ENCODE measurements around the gene LMBRD1.

LMBRD1 gene

DNA sequence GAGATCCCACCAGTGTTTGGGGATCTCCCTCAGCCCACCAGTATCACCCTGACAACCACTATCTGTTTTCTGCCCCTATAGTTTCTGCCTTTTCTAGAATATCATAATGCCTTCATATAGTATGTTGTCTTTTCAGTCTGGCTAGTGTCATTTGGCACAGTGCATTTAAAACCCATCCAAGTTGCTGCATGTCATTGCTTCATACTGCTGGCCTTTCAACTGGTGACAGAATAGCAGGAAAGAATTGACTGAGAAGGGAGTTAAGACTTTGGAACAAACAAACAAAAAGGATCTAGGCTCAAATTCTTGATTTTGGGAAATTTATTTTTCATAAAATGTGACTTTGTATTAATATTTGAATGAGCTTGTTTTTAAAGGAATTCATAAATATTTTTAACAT, 4.5 kb downstream of the LMBRD1 start:
- Histone ChIP-seq H3K36me3 (ENCODE audit: control insufficient read depth in 2 of 2, insufficient read depth in 1 of 2, low read length in 2 of 2) (peaks cover 0 to 16% of the 10 kb centered on the region in 2 experiments; a peak in 2 of 3 replicates), H3K4me1 (ENCODE audit: control insufficient read depth, insufficient read depth, low read length) (peaks cover 4% of the 10 kb centered on the region), H3K9me3 (ENCODE audit: control insufficient read depth, insufficient read depth, low read depth, low read length) (no peaks in the 10 kb centered on the region), H3K27ac (ENCODE audit: extremely low read depth, low read depth, low read length) (no peak overlapping the region), H3K4me3 (ENCODE audit: low read depth, low read length) (no peak overlapping the region)
- ChIA-PET POLR2A (no interaction called here), CTCF (interaction anchor here (0.6 to 1.3 kb wide), 5 partner anchors 10 to 374 kb away, joined by 3 to 5 read pairs (median 4); no protein-coding TSS in a partner anchor)
- no peak for TF ChIP-seq KLF1 (tag by site-specific recombination; IDR thresholded peaks at IDR 0.05)
- no peak for TF ChIP-seq ZBTB20 (tag by site-specific recombination; IDR thresholded peaks at IDR 0.05)
- TF ChIP-seq HOXC10 (CRISPR knock-in tag; IDR thresholded peaks at IDR 0.05): no peak
- TF ChIP-seq, protein P1, sequence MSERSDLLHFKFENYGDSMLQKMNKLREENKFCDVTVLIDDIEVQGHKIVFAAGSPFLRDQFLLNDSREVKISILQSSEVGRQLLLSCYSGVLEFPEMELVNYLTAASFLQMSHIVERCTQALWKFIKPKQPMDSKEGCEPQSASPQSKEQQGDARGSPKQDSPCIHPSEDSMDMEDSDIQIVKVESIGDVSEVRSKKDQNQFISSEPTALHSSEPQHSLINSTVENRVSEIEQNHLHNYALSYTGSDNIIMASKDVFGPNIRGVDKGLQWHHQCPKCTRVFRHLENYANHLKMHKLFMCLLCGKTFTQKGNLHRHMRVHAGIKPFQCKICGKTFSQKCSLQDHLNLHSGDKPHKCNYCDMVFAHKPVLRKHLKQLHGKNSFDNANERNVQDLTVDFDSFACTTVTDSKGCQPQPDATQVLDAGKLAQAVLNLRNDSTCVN (tag by site-specific recombination; optimal IDR thresholded peaks at IDR 0.05): no peak
- no peak for TF ChIP-seq GLIS2 (tag by site-specific recombination; IDR thresholded peaks at IDR 0.05)
- TF ChIP-seq YY1 (tag by site-specific recombination; IDR thresholded peaks at IDR 0.05): no peak
- no peak for TF ChIP-seq ZXDB (tag by site-specific recombination; IDR thresholded peaks at IDR 0.05)
- TF ChIP-seq ZBTB1 (tag by site-specific recombination; IDR thresholded peaks at IDR 0.05): no peak
- TF ChIP-seq ZNF610 (tag by site-specific recombination; IDR thresholded peaks at IDR 0.05; ENCODE audit: borderline replicate concordance): no peak
- TF ChIP-seq ZNF19 (tag by site-specific recombination; IDR thresholded peaks at IDR 0.05; ENCODE audit: low read depth): no peak
- TF ChIP-seq, protein P2, sequence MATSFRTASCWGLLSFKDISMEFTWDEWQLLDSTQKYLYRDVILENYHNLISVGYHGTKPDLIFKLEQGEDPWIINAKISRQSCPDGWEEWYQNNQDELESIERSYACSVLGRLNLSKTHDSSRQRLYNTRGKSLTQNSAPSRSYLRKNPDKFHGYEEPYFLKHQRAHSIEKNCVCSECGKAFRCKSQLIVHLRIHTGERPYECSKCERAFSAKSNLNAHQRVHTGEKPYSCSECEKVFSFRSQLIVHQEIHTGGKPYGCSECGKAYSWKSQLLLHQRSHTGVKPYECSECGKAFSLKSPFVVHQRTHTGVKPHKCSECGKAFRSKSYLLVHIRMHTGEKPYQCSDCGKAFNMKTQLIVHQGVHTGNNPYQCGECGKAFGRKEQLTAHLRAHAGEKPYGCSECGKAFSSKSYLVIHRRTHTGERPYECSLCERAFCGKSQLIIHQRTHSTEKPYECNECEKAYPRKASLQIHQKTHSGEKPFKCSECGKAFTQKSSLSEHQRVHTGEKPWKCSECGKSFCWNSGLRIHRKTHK (tag by site-specific recombination; IDR thresholded peaks at IDR 0.05): no peak

DNA sequence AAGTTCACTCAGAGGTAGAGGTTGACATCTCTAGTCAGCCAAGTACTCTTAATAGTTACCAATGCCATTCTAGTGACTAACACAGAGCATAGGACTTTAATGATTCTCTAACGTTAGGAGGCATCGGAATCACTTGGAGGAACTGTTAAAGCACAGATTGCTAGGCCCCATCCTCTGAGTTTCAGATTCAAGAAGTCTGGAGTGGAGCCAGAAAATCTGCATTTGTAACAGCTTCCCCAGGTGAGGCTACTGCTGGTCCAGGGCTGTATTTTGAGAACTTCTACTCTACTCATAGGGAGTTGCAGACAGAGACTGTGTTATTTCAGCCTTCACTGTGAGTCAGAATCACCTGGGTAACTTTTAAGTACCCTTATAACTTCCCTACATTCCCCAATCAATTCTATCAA, 5.7 kb downstream of the LMBRD1 start:
- Histone ChIP-seq H3K4me3 (ENCODE audit: low read depth, low read length) (no peak overlapping the region), H3K9me3 (ENCODE audit: control insufficient read depth, insufficient read depth, low read depth, low read length) (no peaks in the 10 kb centered on the region), H3K36me3 (ENCODE audit: control insufficient read depth in 2 of 2, insufficient read depth in 1 of 2, low read length in 2 of 2) (peaks cover 0 to 16% of the 10 kb centered on the region in 2 experiments; a peak in 2 of 3 replicates), H3K27ac (ENCODE audit: extremely low read depth, low read depth, low read length) (no peak overlapping the region), H3K4me1 (ENCODE audit: control insufficient read depth, insufficient read depth, low read length) (peaks cover 4% of the 10 kb centered on the region)
- no peak for TF ChIP-seq WT1 (tag by site-specific recombination; IDR thresholded peaks at IDR 0.05)
- TF ChIP-seq ZNF560 (tag by site-specific recombination; IDR thresholded peaks at IDR 0.05; ENCODE audit: borderline replicate concordance): no peak
- TF ChIP-seq ZNF548 (tag by site-specific recombination; IDR thresholded peaks at IDR 0.05): no peak
- CTCF ChIA-PET: interaction anchor here (0.6 to 1.3 kb wide), 6 partner anchors 12 to 375 kb away, joined by 3 to 5 read pairs (median 4); no protein-coding TSS in a partner anchor
- POLR2A ChIA-PET: no interaction called here

DNA sequence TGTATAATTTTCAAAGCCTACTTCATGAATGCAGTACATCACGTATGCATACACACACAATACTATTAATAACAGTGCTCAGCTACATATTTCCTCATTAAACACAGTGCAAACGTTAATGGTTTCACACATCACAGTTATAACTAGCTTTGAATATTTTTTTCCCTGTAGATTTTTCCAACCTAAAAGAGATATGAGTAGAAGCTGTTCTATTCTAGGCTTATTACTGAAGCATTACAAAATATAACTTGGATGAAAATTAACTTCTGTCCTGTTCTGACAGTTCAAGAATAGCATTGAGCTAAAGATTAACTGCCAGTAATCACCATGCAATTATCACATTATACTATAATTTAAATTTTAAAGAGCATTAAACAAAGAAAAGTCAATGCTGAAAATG, 6.2 kb downstream of the LMBRD1 start:
- H3K27ac ChIP-seq (ENCODE audit: extremely low read depth, low read depth, low read length): no peak overlapping the region
- H3K36me3 ChIP-seq (ENCODE audit: control insufficient read depth in 2 of 2, insufficient read depth in 1 of 2, low read length in 2 of 2): peaks cover 0 to 16% of the 10 kb centered on the region in 2 experiments; a peak in 2 of 3 replicates
- peaks cover 4% of the 10 kb centered on the region for H3K4me1 ChIP-seq (ENCODE audit: control insufficient read depth, insufficient read depth, low read length)
- POLR2A ChIA-PET: no interaction called here
- TF ChIP-seq ZNF354C (tag by site-specific recombination; IDR thresholded peaks at IDR 0.05; ENCODE audit: borderline replicate concordance, low read depth): no peak
- TF ChIP-seq SP2 (tag by site-specific recombination; IDR thresholded peaks at IDR 0.05): no peak
- TF ChIP-seq, protein P3, sequence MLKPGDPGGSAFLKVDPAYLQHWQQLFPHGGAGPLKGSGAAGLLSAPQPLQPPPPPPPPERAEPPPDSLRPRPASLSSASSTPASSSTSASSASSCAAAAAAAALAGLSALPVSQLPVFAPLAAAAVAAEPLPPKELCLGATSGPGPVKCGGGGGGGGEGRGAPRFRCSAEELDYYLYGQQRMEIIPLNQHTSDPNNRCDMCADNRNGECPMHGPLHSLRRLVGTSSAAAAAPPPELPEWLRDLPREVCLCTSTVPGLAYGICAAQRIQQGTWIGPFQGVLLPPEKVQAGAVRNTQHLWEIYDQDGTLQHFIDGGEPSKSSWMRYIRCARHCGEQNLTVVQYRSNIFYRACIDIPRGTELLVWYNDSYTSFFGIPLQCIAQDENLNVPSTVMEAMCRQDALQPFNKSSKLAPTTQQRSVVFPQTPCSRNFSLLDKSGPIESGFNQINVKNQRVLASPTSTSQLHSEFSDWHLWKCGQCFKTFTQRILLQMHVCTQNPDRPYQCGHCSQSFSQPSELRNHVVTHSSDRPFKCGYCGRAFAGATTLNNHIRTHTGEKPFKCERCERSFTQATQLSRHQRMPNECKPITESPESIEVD (tag by site-specific recombination; IDR thresholded peaks at IDR 0.05): 0 out of 2 replicates have a peak, but pooled peaks have one; percentile 21
- TF ChIP-seq ZNF239 (tag by site-specific recombination; IDR thresholded peaks at IDR 0.05): no peak
- no peak for TF ChIP-seq ZNF707 (tag by site-specific recombination; IDR thresholded peaks at IDR 0.05)
- no peak for TF ChIP-seq ZNF548 (tag by site-specific recombination; IDR thresholded peaks at IDR 0.05)
- TF ChIP-seq ZNF416 (tag by site-specific recombination; IDR thresholded peaks at IDR 0.05): no peak
- no peak overlapping the region for H3K4me3 ChIP-seq (ENCODE audit: low read depth, low read length)
- CTCF ChIA-PET: interaction anchor here (0.5 kb wide), 1 partner anchor 880 kb away, joined by 3 read pairs; no protein-coding TSS in a partner anchor
- H3K9me3 ChIP-seq (ENCODE audit: control insufficient read depth, insufficient read depth, low read depth, low read length): no peaks in the 10 kb centered on the region
